HG02798 (cell line): ENCODE data around the gene ADAMTS16.

ENCODE experiments used
- ATAC-seq: cut with Tn5 transposase; IDR thresholded peaks from one replicate; pipeline ENCODE4 v1.9.1; 2021; ENCODE audit warnings: mild to moderate bottlenecking; ENCODE audit not compliant: unreplicated experiment, poor library complexity

ADAMTS16 gene

DNA sequence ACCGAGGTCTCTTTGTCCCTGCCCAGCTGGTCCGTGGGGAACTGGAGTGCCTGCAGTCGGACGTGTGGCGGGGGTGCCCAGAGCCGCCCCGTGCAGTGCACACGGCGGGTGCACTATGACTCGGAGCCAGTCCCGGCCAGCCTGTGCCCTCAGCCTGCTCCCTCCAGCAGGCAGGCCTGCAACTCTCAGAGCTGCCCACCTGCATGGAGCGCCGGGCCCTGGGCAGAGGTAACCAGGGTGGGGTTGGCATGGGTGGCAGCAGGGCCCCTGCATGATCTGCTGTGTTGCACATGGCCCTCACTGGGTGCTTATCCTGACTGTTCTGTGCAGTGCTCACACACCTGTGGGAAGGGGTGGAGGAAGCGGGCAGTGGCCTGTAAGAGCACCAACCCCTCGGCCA, 163.1 kb downstream of the ADAMTS16 start:
- ATAC-seq = no peak

DNA sequence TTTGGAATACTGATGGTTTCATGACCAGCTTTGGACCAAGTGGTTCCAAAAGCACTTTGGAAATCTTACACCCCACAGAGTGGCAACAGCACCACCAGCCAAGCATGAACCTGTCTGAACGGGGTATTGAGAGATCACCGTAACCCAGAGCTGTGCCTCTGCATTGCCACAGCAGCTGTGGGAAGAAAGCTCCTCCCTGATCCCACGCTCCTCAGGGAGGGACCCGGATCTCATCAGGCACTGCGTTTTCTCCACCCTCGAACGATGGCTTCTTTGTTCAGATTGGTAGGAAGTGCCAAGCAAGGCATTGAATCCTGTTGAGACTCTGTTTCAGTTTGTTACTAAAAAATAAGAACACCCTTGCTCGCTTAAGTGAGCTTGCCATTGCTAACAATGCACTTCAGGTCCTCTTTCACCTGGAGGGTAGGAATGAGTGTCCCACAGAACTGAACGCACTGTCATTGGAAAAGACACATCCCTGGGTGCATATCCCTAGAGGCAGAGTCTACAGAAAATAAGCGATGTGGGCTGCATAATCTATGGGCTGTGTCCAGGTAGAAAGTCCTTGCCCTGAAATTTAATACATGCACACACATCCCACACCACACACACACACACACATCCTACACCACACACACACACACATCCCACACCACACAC, 164.4 kb downstream of the ADAMTS16 start:
- ATAC-seq = no peak

DNA sequence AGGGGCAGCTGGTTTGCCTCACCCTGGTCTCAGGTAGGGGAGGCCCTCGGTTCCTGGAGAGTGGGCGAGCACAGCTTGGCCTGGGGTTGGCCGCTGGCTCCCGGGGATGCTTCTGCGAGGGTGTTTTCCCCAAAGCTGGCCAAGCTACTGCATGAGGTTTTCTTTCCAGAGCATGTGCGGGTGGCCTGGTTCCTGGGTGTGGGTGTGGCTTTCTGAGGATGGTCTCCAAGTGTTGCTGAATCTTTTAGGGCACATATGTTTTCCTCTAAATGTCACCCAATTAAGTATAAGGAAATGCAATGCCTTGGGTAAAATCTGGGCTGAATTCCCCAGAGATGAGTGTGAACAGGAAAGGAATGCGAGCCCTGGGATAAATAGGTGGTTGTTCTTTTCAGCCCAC, 166.6 kb downstream of the ADAMTS16 start:
- no peak for ATAC-seq

DNA sequence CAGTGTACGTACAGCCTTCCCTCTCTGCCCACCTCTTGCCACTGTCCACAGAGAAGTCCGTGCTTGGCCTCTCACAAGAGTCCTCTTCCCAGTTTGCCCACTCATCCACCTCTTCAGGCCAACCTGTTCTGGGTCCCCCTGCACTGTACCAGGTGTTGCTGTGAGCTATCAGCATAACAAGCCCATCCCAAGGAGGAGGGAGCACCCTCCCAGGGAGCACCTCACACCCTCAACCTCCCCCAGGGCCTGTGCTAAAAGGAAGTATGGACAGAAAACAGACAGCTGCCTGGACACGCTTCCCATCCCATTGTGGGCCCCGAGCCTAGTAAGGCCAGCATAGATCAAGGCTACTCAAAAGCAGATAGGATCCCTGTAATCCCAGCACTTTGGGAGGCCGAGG, 168.2 kb downstream of the ADAMTS16 start:
- ATAC-seq = no peak

DNA sequence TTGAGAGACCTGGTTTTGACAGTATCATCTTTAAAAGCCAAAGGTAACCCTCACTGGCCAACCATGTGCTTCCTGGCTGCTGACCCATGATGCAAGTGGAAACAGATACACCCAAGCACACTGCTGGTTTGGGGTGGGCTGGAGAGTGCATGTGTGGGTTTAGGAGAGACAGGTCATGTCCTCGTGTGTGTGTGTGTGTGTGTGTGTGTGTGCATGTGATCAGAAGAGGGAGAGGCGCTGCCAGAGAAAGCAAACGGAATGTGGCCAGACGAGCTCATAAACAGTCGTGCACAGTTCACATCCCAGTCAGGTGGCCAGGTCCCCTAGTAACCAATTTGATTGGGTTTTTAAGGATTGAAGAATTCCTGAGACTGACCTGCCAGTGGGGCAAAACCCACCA, 169.5 kb downstream of the ADAMTS16 start:
- no peak for ATAC-seq

DNA sequence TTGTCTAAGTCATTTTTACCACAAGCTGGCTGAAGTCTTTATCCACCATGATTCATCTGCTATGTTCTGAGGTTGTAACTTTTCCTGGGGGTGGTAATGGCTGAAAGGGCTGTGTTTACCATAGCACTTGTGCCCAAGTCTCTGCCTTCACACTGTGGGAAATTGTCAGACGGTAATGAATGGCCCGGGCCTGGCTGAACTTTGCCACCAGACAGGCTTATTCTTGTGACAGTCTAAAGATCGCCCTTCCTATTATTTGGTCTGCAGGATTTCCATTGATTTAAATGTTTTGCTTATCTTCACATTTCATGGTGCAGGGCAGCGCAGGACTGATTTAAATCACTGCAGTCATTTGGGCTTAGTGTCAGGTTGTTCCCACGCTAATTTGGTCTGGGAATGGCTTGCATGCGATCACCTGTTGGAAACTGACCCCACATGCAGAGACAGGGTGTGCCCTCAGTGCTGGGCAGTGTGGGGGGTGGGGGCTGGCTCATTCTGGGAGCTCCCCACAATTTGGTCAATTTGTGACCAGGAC, 173.0 kb downstream of the ADAMTS16 start:
- no peak for ATAC-seq

DNA sequence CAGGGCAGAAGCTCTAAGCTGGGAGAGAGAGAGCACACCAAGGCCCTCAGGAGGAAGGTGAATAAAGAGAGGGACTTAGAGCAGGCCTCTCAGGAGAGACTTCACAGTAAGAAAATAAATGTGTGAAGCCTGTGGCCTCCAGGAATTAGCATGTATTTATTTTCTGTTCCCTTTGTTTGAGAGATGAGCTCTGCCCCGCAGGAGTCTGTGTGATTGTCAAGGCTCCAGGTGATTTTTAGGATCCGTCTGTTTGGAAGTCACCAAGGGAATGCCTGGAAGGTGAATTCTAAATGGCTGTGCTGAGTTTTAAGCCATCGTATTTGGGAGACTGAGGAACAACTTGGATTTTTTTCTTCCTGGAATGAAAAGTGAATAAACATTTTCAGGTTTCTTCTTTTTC, 174.0 kb downstream of the ADAMTS16 start:
- no peak for ATAC-seq

DNA sequence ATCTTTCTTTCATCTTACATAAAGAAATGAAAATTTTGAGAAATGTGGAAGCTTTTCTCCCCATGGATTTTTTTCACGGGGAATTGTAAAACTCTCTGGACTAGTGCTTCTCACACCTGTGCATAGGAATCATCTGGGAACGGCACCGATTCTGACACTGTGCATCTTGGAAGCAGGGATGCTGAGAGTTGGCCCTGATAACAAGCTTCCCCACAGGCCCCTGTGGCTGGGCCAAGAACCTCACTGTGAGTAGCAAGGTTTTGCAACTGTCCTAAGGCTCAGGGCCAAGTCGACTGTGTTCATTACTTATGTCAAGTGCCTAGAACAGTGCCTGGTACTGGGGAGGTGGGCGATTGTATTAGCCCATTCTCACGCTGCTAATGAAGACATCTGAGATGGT, 174.5 kb downstream of the ADAMTS16 start:
- ATAC-seq = no peak

DNA sequence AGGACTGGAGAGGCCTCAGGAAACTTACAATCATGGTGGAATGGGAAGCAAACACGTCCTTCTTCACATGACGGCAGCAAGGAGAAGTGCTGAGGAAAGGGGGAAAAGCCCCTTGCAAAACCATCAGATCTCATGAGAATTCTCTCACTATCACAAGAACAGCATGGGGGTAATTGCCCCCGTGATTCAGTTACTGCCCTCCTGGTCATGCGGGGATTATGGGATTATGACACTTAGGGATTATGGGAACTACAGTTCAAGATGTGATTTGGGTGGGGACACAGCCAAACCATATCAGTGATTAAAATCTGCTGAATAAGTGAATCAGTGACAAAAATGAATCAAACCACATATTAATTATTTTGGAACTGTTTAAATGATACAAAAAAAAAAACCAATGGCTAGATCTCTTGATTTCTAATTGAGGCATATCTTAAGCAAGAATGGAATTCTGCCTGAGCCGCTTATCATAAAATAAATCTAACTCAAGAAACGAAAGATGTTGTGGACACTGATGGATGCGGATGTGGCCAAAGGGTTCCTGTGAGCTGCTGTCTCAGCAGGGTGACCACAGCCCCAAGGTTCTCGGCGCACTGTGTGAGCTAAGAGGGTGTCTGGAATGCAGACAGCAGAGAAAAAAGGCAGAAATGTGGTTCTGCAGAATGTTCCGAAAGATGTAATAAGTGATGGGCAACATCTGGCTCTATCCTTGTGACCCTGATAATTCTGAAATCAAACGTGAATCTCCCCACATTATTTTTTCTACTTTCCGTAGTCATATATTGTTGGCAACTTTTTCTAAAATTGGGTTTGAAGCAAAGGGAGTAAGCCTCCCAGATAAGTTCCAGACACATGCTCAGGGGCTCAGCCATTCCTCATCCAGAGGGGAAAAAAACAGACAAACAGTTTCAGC, 175.2 kb downstream of the ADAMTS16 start:
- ATAC-seq = no peak

DNA sequence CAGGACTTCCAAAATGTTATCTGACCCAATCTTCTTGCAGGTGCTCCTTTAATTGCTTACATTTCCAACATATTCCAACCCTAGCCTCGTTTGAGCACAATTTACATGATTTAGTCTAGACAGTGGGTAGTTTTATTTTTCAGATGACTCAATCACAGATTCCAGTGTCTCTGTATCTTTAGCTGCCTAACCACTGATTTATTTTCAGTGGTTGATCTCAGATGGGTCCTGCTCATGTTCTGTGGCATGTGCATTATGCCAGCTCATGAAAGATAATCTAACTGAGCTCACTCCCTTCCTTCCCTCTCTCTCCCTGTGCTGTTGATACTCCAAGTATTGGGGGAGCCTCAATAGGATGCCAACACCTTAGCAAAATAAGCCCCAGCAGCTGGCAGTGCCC, 176.2 kb downstream of the ADAMTS16 start:
- ATAC-seq = no peak

DNA sequence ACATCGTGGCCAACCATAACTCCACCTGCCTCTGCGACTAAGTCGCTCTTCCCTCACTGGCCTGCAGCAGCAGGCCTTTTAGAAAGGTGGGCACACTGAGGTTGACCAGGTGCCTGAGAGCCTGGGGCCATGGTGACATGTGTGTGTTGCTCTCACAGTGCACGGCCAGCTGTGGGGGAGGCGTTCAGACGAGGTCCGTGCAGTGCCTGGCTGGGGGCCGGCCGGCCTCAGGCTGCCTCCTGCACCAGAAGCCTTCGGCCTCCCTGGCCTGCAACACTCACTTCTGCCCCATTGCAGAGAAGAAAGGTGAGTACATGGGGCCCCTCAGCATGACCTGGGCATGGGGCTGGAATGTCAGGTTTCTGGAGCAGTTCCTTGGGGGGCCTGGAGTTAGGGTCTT, 177.8 kb downstream of the ADAMTS16 start:
- no peak for ATAC-seq

DNA sequence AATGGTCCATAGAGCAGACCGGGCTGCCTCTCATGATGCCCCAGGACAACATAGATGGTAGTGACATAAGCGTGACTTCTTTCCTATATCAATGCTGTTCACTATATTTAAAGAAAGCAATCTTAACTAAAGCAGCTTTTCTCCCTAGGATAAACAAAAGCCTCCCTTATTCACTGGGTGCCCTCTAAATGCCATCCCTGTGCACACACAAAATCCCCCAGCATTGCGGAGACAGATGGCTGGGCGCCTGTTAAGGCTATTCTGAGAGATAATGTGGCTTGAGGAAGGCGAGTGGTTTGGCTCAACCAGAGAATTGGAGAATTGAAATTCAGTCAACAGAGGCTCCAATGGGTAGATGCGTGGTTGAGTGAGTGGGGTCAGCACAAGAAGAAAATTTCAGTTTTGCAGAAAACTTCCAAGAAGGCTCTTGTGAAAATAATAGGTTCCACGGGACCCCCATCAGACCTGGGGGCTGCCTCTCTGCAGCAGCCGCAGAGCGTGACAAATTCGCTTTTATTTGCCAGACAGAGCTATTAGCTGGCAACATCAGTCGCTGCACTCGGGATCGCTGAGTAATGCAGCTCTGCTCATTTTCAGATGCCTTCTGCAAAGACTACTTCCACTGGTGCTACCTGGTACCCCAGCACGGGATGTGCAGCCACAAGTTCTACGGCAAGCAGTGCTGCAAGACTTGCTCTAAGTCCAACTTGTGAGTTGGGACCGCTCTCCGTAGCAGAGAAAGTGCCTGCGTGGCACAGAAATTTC, 178.5 kb downstream of the ADAMTS16 start:
- ATAC-seq = no peak

DNA sequence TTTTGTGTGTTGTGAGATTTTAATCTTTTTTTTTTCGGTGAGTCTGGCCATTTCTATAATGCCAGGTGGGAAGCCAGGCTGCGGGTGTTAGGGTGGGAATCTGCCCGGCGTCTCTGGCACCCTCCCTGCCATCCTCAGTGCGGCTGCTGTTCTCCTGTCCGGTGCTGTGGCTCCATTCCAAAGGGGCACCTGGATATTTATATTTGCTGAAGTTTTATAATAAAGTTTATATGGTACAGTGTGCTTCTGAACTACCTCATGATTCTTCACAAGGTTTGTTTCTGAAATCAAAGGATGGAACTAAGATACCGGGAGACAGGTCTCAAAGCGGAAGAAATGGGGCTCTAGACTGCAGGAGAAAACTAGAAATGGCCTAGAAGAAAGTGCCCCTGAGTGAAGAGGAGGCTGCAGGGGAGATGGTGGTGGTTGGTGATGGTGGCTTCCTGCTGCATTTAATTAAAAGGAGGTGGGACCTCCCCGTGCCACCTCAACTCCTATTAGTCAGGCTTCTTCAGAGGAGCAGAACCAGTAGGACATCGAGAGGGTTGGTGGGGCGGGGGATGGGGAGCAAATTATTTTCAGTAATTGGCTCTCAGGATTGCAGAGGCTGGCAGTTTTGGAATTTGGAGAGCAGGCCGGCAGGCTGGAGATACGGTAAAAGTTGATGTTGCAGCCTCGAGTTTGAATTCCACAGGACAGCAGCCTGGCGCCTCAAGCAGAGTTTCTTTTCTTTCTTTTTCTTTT, 180.1 kb downstream of the ADAMTS16 start:
- ATAC-seq = no peak

DNA sequence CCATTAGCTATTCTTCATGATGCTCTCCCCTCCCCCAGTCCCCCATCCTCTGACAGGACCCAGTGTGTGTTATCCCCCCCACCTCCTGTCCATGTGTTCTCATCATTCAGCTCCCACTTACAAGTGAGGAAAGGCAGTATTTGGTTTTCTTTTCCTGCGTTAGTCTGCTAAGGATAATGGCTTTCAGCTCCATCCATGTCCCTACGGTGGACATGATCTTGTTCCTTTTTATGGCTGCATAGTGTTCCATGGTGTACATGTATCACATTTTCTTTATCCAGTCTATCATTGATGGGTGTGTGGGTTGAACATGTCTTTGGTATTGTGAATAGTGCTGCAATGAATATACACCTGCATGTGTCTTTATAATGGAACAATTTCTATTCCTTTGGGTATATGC, 181.0 kb downstream of the ADAMTS16 start:
- no peak for ATAC-seq

DNA sequence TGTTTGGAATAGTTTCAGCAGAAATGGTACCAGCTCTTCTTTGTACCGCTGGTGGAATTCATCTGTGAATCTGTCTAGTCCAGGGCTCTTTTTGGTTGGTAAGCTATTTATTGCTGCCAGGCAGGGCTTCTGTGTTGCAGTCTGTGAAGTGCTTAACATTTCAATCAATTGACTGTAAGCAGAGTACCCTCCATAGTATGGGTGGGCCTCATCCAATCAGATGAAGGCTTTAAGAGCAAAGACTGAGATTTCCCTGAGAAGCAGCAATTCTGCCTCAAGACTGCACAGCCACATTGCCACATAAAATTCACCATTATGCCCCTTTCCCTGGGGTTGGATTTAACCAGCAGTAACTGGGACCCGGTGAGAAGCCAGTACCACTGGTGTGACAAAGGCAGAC, 183.4 kb downstream of the ADAMTS16 start:
- no peak for ATAC-seq

DNA sequence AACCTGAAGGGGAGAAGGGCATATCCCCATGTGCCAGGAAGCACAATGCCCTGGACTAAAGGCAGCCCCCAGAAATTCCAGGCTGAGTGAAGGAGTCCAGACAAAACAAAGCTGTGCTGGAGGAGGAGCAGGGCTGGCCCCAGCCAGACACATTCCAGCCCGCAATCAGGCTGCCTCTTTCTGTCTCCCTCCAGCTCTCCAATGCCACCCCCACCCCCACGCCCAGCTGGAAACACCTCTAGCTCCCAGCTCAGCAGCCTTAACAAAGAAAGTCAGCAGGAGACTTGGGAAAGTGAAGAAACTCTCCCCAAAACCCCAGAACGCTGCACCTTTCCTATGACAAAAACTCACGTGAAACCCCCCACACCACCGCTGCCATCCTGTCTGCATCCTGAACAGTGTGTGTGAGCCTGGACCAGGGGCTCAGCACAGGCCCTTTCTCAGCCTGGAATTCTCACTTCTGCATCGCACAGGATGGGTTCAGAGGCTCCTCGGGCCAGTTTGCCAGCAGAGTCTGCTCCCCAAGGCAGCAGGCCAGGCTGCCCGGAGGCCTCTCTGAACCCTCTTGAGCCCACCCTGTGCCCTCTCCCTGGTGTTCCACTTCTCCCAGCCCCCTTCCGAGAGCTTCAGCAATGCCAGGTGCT, 186.1 kb downstream of the ADAMTS16 start:
- ATAC-seq = no peak

DNA sequence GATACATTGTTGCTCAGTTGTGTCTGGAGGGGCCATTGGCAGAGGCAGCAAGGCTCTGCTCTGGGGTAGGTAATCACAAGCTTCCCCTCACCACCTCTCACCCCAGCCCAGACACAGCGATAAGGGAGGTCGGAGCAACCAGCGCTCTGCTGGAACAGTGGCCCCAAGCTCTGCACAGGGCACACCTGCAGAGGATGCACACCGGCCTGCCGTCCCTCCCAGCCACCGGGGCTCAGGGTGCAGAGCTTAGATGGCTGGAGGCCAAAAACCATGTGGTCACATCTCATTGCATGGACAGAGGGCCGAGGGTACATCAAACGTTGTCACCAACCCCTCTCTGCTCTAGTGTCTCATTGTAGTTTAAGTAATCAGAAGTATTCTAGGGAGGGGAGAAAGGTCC, 187.0 kb downstream of the ADAMTS16 start:
- ATAC-seq = no peak

DNA sequence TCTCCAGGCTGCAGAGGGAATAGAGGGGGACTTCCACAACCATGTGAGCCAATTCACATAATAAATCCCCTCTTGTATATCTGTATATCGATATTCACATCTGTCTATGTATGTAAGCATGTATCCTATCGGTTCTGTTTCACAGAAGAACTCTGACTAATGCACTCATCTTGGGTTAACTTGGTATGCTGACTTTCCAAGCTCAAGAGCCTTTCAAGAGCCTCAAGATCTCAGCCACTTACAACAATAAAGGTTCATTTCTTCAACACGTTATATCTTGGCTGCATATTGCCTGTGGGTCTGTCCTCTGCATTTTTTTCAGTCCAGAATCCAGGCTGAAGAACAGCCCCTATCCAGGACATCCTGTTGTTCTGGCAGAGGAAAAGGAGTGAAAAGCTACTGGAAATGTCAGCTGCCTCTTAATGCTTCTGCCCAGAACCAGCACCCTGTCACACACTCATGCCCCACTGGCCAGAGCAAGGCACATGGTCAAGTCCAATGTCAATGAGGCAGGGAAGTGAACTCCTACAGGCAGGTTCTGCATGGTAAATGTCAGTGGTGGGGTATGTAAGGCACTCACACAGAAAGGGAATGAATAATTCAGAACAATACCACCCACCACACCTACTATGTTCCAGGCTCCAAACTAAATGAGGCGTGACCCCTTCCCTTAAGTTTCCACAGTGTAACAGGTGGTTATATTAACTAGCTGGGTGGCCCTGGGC, 190.8 kb downstream of the ADAMTS16 start:
- ATAC-seq = no peak

DNA sequence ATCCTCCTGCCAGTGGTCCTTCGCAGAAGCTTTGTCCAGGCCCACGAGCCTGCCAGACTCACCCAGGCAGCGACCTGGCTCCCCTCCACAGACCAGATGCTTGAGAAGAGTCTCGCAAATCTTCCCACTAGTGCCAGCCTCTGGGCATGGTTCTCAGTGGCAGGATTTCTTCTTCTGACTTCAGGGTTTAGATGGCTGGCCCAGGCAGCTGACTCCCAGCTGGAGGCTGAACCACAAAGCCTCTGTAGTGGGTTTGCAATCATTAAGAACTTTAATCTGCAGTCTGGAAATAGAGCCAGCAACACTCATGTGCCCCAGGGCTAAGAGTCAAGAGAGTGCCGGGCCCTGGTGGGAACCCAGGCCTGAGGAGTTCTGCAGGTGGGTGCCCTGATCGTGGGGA, 191.7 kb downstream of the ADAMTS16 start:
- ATAC-seq = no peak
